ENCODE results near the gene ATG13. TPM values are rescaled to one million over a fixed set of nuclear protein-coding genes. Genes with fewer than 3 reads are reported as not detected.

Gene ATG13
- total RNA-seq, 4 donors from 2014 or later = 113 to 203 (median 139) TPM

- peaks cover 0 to 10% (median 0%) of the 10 kb centered on the region in 3 donors for H3K36me3 ChIP-seq
- no peak overlapping the region for H3K4me3 ChIP-seq
- TF ChIP-seq CTCF (IDR thresholded peaks at IDR 0.05) (no peak), POLR2A (IDR thresholded peaks at IDR 0.05) (no peak), EP300 (IDR thresholded peaks at IDR 0.05) (no peak)
- peak overlapping the region in 3 of 4 donors; percentile 67 to 89 (median 87) for H3K27ac ChIP-seq
- WGBS, 2 donors = 48 to 49% methylated on average over 8 of the region's 8 CpGs
- no peaks in the 10 kb centered on the region for H3K27me3 ChIP-seq
- DNase-seq (ENCODE audit: low spot score in 2 of 2) = peak in 1 of 2 donors; percentile 25
- no peaks in the 10 kb centered on the region for H3K9me3 ChIP-seq
- peaks cover 0 to 25% (median 10%) of the 10 kb centered on the region in 4 donors for H3K4me1 ChIP-seq
Measured at GRCh38 chr11:46599340-46600193, 17.8 kb upstream of the ATG13 start.

GRCh38 chr11:46600194-46600960, 17.0 kb upstream of the ATG13 start:
- TF ChIP-seq CTCF (IDR thresholded peaks at IDR 0.05) (no peak), EP300 (IDR thresholded peaks at IDR 0.05) (no peak), POLR2A (IDR thresholded peaks at IDR 0.05) (no peak)
- Histone ChIP-seq H3K4me3 (no peak overlapping the region), H3K36me3 (peaks cover 0 to 10% (median 0%) of the 10 kb centered on the region in 3 donors), H3K27me3 (no peaks in the 10 kb centered on the region), H3K9me3 (no peaks in the 10 kb centered on the region), H3K4me1 (peaks cover 0 to 22% (median 10%) of the 10 kb centered on the region in 4 donors), H3K27ac (peak overlapping the region in 3 of 4 donors; percentile 67 to 89 (median 87))
- DNase-seq (ENCODE audit: low spot score in 2 of 2) = no peak
- 53 to 58% methylated on average over 3 of the region's 3 CpGs for WGBS, 2 donors

GRCh38 chr11:46601129-46601528, 16.2 kb upstream of the ATG13 start:
- no peak for DNase-seq (ENCODE audit: low spot score in 2 of 2)
- H3K4me3 ChIP-seq = no peak overlapping the region
- H3K36me3 ChIP-seq = peaks cover 0 to 10% (median 0%) of the 10 kb centered on the region in 3 donors
- TF ChIP-seq POLR2A (IDR thresholded peaks at IDR 0.05) (no peak), EP300 (IDR thresholded peaks at IDR 0.05) (no peak), CTCF (IDR thresholded peaks at IDR 0.05) (no peak)
- H3K9me3 ChIP-seq = no peaks in the 10 kb centered on the region
- H3K27me3 ChIP-seq = no peaks in the 10 kb centered on the region
- 50% methylated on average over 1 of the region's 1 CpG for WGBS, 2 donors
- H3K4me1 ChIP-seq = peaks cover 0 to 22% (median 10%) of the 10 kb centered on the region in 4 donors
- H3K27ac ChIP-seq = peak overlapping the region in 2 of 4 donors; percentile 87 to 89

GRCh38 chr11:46603704-46604308, 13.5 kb upstream of the ATG13 start:
- WGBS, 2 donors = 92 to 93% methylated on average over 15 of the region's 15 CpGs
- Histone ChIP-seq H3K4me3 (no peak overlapping the region), H3K27me3 (no peaks in the 10 kb centered on the region), H3K27ac (no peak overlapping the region), H3K4me1 (peaks cover 0 to 22% (median 10%) of the 10 kb centered on the region in 4 donors), H3K36me3 (peaks cover 0 to 10% (median 0%) of the 10 kb centered on the region in 3 donors), H3K9me3 (no peaks in the 10 kb centered on the region)
- no peak for TF ChIP-seq POLR2A (IDR thresholded peaks at IDR 0.05)
- TF ChIP-seq CTCF (IDR thresholded peaks at IDR 0.05) = no peak
- TF ChIP-seq EP300 (IDR thresholded peaks at IDR 0.05) = no peak
- DNase-seq (ENCODE audit: low spot score in 2 of 2) = no peak
